Common myeloid progenitor, CD34-positive (primary cell): ENCODE data around the gene HDGFL2.

Experiments used
- CTCF ChIA-PET: fragments of 350-600 bp; sonication (Branson Sonifier 250); formaldehyde crosslinking; loops from one replicate; lab custom pipeline; 2021; ENCODE audit warnings: antibody characterized with exemption; lab: Charles Lee
- POLR2A ChIA-PET: fragments of 350-600 bp; sonication (Branson Sonifier 250); formaldehyde crosslinking; loops from one replicate; lab custom pipeline; 2021; ENCODE audit warnings: antibody characterized with exemption; lab: Charles Lee
- DNase-seq, 3 donors: peaks; one replicate each; pipeline versions ENCODE4 v3.0.0 to v3.0.0-alpha.2; 2013
- H3K27ac ChIP-seq, 2 experiments: 1 replicate in 1 of 2; 2 replicates in 1 of 2; pipeline ENCODE4 v1.7.0; 2013; ENCODE audit warnings: inconsistent platforms in 2 of 2, low read length in 2 of 2, mild to moderate bottlenecking in 2 of 2, low read depth in 1 of 2, moderate library complexity in 1 of 2; ENCODE audit not compliant: severe bottlenecking in 2 of 2, insufficient read depth in 1 of 2, poor library complexity in 1 of 2
- H3K27me3 ChIP-seq, 5 experiments: replicated peaks in 2 of 5; 1 replicate in 3 of 5; 2 replicates in 2 of 5; pipeline versions ENCODE4 v1.6.1 to v1.7.0; 2013; ENCODE audit warnings: low read length in 4 of 5, mild to moderate bottlenecking in 2 of 5, moderate library complexity in 2 of 5, inconsistent platforms in 1 of 5; ENCODE audit not compliant: insufficient read depth in 5 of 5, control insufficient read depth in 4 of 5
- H3K36me3 ChIP-seq, 4 experiments: 1 replicate in 2 of 4; 2 replicates in 2 of 4; pipeline versions ENCODE4 v1.6.1 to v1.7.0; 2013; ENCODE audit warnings: low read length in 3 of 4, control low read depth in 1 of 4, mild to moderate bottlenecking in 1 of 4; ENCODE audit not compliant: control insufficient read depth in 4 of 4, insufficient read depth in 4 of 4
- H3K4me1 ChIP-seq, 4 experiments: 1 replicate in 3 of 4; 2 replicates in 1 of 4; pipeline versions ENCODE4 v1.6.1 to v1.7.1; 2013; ENCODE audit warnings: low read length in 3 of 4, mild to moderate bottlenecking in 3 of 4, control low read depth in 1 of 4, inconsistent platforms in 1 of 4, moderate library complexity in 1 of 4; ENCODE audit not compliant: control insufficient read depth in 4 of 4, insufficient read depth in 4 of 4; ENCODE audit errors: control extremely low read depth in 1 of 4
- H3K4me3 ChIP-seq, 7 experiments: 1 replicate in 4 of 7; 2 replicates in 3 of 7; pipeline versions ENCODE4 v1.5.1 to v1.7.0; 2013; ENCODE audit warnings: mild to moderate bottlenecking in 7 of 7, low read length in 6 of 7, moderate library complexity in 6 of 7, inconsistent platforms in 2 of 7, low read depth in 2 of 7, control low read depth in 1 of 7; ENCODE audit not compliant: insufficient read depth in 4 of 7, control insufficient read depth in 1 of 7; ENCODE audit errors: extremely low read depth in 1 of 7
- H3K9me3 ChIP-seq, 5 experiments: 1 replicate in 4 of 5; 2 replicates in 1 of 5; pipeline versions ENCODE4 v1.6.1 to v1.7.1; 2013; ENCODE audit warnings: low read length in 4 of 5, mild to moderate bottlenecking in 2 of 5, inconsistent platforms in 1 of 5, low read depth in 1 of 5, moderate library complexity in 1 of 5; ENCODE audit not compliant: control insufficient read depth in 4 of 5, insufficient read depth in 2 of 5; ENCODE audit errors: control extremely low read depth in 1 of 5
- WGBS: methylation state at CpG from one replicate; pipeline ENCODE4 v1.1.5; 2013; ENCODE audit not compliant: insufficient coverage; 5-methylcytosine and 5-hydroxymethylcytosine counted together

Gene HDGFL2

DNA sequence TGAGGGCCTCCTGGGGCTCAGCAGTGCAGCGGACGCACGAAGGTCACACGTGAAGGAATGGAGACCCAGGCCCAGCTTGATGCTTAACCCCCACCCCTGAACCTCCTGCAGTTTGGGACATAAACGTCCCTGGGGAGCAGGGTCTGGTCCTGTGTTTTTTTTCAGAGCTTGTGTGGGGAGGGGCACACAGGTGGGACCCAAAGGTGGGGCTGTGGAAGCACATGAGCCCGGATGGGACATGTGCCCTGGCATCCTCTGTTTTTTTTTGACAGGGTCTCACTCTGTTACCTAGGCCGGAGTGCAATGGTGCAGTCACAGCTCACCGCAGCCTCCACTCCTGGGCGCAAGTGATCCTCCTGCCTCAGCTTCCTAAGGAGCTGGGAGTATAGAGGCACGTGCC is 35.0 kb upstream of the HDGFL2 start:
- 98% methylated on average over 10 of the region's 10 CpGs for WGBS
- Histone ChIP-seq H3K27me3 (no peaks in the 10 kb centered on the region), H3K36me3 (peaks cover 5 to 76% (median 38%) of the 10 kb centered on the region in 4 experiments), H3K4me3 (no peak overlapping the region), H3K27ac (no peak overlapping the region), H3K4me1 (peaks cover 0 to 11% (median 9%) of the 10 kb centered on the region in 4 experiments), H3K9me3 (no peaks in the 10 kb centered on the region)
- CTCF ChIA-PET: interaction anchor here (0.5 to 0.6 kb wide), 2 partner anchors 50 to 221 kb away, joined by 3 read pairs; no protein-coding TSS in a partner anchor
- POLR2A ChIA-PET: no interaction called here
- no peak for DNase-seq

- H3K36me3 ChIP-seq: peaks cover 5 to 79% (median 40%) of the 10 kb centered on the region in 4 experiments
- POLR2A ChIA-PET: no interaction called here
- CTCF ChIA-PET: no interaction called here
Measured at GRCh38 chr19:4439243-4439642, 32.9 kb upstream of the HDGFL2 start.

GRCh38 chr19:4441994-4442818 is 29.9 kb upstream of the HDGFL2 start:
- Histone ChIP-seq H3K27me3 (no peaks in the 10 kb centered on the region), H3K36me3 (peaks cover 3 to 82% (median 44%) of the 10 kb centered on the region in 4 experiments), H3K4me1 (peaks cover 0 to 10% (median 5%) of the 10 kb centered on the region in 4 experiments), H3K9me3 (no peaks in the 10 kb centered on the region), H3K27ac (peak overlapping the region in 1 of 2 experiments; percentile 9), H3K4me3 (no peak overlapping the region)
- WGBS: 81% methylated on average over 15 of the region's 22 CpGs
- ChIA-PET CTCF (no interaction called here), POLR2A (no interaction called here)
- DNase-seq: no peak

More at GRCh38 chr19:4439243-4439642, 32.9 kb upstream of the HDGFL2 start:
- peaks cover 0 to 10% (median 5%) of the 10 kb centered on the region in 4 experiments for H3K4me1 ChIP-seq
- H3K27me3 ChIP-seq: no peaks in the 10 kb centered on the region
- WGBS: 99% methylated on average over 12 of the region's 12 CpGs
- no peak for DNase-seq
- H3K4me3 ChIP-seq: no peak overlapping the region
- H3K27ac ChIP-seq: no peak overlapping the region
- H3K9me3 ChIP-seq: no peaks in the 10 kb centered on the region

GRCh38 chr19:4442819-4443146 is 29.3 kb upstream of the HDGFL2 start:
- DNase-seq: no peak
- H3K4me3 ChIP-seq: no peak overlapping the region
- 91% methylated on average over 9 of the region's 10 CpGs for WGBS
- H3K9me3 ChIP-seq: no peaks in the 10 kb centered on the region
- ChIA-PET POLR2A (interaction anchor here (0.5 kb wide), 1 partner anchor 184 kb away, joined by 5 read pairs; no protein-coding TSS in a partner anchor), CTCF (no interaction called here)
- H3K36me3 ChIP-seq: peaks cover 3 to 85% (median 47%) of the 10 kb centered on the region in 4 experiments
- H3K4me1 ChIP-seq: peaks cover 0 to 10% (median 5%) of the 10 kb centered on the region in 4 experiments
- H3K27me3 ChIP-seq: no peaks in the 10 kb centered on the region
- peak overlapping the region in 1 of 2 experiments; percentile 9 for H3K27ac ChIP-seq

DNA sequence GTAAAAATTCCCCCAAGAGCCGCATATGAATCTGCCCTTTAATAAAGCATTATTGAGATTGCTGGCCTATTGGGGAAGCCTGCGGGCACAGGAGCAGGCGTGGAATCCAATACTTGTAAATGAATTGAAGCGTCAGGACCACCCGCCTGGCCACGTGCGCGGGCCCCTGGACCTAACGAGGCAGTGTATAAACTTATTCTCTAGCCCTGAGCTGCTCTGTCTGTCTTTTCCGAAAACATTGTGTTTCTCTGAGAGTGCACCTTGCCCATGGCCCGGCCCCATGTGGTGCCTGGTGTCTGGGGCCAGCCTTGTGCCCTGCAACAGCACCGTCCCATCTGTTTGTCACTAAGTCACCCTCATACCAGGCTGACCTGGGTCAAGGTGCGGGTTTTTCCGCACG is 28.9 kb upstream of the HDGFL2 start:
- ChIA-PET POLR2A (interaction anchor here (0.5 kb wide), 1 partner anchor 184 kb away, joined by 5 read pairs; no protein-coding TSS in a partner anchor), CTCF (no interaction called here)
- DNase-seq: no peak
- WGBS: 98% methylated on average over 9 of the region's 15 CpGs
- Histone ChIP-seq H3K4me3 (no peak overlapping the region), H3K9me3 (no peaks in the 10 kb centered on the region), H3K4me1 (peaks cover 0 to 10% (median 5%) of the 10 kb centered on the region in 4 experiments), H3K36me3 (peaks cover 3 to 85% (median 50%) of the 10 kb centered on the region in 4 experiments), H3K27ac (no peak overlapping the region), H3K27me3 (no peaks in the 10 kb centered on the region)

DNA sequence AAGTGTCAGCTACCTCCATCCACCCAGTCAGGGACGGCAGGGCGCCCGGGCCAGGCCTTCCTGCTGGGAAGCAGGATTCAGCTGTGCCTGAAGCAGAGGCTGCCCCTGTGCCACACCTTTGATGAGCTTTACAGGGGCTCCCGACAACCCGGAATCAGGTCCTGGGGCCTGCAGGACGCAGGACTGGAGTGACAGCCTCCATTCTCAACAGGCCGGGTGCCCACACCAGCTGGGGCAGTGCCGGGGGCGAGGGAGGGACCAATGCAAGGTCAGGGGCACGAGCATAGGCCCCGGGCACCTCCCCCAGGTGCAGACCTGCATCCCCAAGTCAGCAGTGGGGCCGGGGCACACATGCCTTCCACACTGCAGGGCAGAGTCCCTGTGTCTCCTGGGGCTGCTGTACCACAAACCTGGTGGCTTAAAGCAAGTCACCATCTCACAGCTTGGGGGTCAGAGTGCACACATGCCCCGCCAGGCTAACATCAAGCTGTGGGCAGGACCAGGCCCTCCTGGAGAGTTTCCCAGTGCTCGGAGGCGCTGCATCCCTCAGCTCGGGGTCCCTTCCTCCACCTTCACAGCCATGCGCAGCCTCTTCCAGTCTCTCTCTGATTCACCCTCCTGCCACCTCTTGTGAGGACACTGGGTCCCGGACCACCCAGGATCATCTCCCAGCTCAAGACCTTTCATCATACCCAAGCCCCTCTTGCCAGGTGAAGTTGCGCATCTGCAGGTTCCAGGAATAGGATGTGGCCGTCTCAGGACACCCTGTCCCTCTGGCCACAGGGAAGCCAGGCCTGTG is 27.9 kb upstream of the HDGFL2 start:
- no peak overlapping the region for H3K27ac ChIP-seq
- CTCF ChIA-PET: interaction anchor here (1.0 kb wide), 1 partner anchor 42 kb away, joined by 3 read pairs; the partner anchor contains the start of gene CHAF1A
- peaks cover 3 to 90% (median 53%) of the 10 kb centered on the region in 4 experiments for H3K36me3 ChIP-seq
- H3K9me3 ChIP-seq: no peaks in the 10 kb centered on the region
- peaks cover 0 to 10% (median 5%) of the 10 kb centered on the region in 4 experiments for H3K4me1 ChIP-seq
- WGBS: 93% methylated on average over 17 of the region's 20 CpGs
- no peaks in the 10 kb centered on the region for H3K27me3 ChIP-seq
- no peak for DNase-seq
- no peak overlapping the region for H3K4me3 ChIP-seq
- POLR2A ChIA-PET: interaction anchor here (1.1 kb wide), 1 partner anchor 12 kb away, joined by 3 read pairs; no protein-coding TSS in a partner anchor
